ENCODE measurements around the gene CYP46A1.
"Not testable (repeated sequence)": the region's sequence is repeated elsewhere in the genome, so short reads cannot be mapped to it uniquely, and the experiment has no call there.

The CYP46A1 gene

DNA sequence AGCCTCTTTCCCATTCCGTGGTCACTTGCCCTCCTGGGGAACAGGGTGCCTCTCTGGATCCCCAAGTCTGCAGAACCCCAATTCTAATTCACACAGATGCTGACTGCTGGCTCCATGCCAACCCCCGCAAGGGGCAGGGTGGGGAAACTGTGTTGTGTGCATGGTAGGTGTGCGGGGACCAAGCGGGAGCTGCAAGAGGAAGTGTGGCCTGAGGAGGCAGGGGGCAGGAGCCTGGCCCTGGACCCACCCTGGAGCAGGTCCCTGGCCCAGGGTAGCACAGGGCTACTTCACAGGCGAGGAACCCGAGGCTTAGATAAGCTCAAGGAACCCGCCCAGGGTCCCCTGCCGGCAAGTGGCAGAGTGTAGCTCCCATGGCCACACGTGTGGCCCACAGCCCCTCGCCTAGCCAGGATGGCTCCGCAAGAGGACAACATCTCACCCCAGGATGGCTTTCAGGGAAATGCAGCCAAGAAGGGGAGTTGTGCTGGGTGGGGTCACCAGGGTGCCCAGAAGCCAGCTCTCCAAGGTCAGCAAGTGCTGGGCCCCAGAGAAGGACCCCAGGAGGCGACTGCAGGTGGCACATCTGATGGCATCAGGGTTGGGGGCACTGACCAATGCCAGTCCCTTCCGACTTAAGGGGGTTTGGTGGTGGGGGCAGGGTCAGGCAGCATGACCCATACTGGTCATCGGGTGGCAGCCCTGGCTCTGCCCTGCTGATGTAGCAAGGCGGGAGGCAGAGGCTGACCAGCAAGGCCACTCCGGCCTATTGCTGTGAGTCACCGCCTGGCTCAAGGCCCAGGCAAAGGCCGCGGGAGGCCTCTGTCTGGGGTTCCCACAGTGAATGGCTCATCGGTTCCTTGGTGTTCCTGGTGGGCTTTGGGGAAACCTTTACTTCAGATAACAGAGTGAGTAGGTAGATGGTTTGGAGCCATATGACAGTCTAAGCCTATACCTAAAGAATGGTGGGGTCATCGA is 71.8 kb downstream of the CYP46A1 start:
- no peak for DNase-seq (ENCODE audit: low read depth in 2 of 2)

GRCh38 chr14:99756796-99757195 is 72.7 kb downstream of the CYP46A1 start:
- no peak for DNase-seq (ENCODE audit: low read depth in 2 of 2)

GRCh38 chr14:99757331-99758070 is 73.4 kb downstream of the CYP46A1 start:
- no peak for DNase-seq (ENCODE audit: low read depth in 2 of 2)

DNA sequence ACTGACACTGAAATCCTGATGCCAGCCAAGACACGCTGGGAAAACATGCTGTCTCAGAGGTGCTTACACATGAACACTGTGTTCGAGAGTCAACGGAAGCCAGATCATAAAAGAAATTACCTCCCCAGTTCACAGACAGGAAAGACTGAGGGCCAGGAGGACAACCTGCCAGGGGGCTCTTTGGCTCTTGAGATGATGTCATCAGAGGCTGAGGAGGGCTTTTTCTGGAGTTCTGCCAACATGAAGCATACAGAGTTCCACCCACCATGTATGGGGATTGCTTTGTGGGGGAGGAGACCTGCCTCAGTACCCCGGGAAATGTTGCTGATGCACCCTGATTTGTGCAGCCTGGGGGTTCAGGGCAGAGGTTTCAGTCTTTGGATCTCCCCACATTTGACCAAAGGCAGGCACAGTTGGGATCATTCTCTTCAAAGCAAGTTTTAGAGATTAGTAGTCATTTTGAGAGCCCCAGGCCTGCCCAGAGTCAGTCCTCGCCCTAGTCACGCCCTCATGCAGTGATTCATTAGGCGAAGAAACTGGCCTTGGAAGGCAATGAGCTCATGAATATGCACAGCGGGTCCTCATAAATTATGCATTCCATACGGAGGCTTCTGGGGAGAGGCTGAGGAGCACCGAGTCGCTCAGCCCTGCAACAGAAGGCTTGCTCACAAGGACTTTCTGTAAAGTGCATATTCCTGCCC is 74.2 kb downstream of the CYP46A1 start:
- no peak for DNase-seq (ENCODE audit: low read depth in 2 of 2)

DNA sequence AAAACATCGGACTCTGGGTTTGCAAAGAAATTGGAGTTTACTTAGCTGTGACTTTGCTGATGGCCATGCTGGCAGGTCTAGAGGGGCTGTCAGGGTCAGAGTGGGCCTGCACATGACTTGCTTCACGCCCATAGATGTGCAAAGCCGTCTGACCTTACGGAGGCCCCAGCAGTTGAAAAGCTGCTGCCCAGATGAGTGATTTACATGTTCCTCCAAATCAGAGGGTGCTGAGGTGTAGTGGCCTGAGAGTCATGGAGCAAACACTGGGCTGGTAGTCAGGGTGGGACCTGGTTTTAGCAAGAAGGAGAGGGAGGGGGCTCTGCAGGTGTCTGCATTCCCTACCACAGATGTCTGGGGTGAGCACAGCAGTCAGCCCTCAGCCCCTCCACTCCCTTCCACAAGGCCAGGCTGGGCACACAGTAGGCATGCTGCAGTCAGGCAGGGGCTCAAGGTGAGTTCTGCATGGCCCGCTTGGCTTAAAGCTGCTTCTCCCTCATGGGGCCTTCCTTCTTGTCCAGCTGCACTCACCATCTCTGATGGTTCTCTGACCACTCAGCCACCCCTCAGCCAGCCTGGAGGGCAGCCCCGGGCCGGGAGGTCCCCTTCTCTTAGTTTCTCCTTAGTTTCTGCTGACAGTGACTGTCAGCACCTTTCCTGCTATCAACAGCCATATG is 74.9 kb downstream of the CYP46A1 start:
- no peak for DNase-seq (ENCODE audit: low read depth in 2 of 2)

- DNase-seq (ENCODE audit: low read depth in 2 of 2) = no peak
Measured at GRCh38 chr14:99759546-99759925, 75.4 kb downstream of the CYP46A1 start.

DNA sequence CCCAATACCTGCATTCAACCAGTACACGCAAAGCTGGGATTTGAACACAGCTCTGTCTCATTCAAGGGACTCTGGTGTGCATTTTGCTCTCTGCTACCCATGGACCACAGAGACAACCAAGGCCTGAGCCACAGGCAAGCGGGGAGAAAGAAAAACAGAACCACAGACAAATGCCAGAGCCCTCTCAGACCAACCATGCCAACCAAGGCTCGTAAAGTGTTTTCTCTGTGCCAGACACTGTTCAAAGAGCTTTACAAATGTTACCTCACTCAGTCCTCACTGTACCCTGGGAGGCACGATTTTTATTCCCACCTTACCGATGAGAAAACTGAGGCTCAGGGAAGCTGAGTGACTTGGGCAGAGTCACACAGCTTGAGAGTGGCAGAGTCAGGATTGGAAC is 76.7 kb downstream of the CYP46A1 start:
- DNase-seq (ENCODE audit: low read depth in 2 of 2) = no peak

GRCh38 chr14:99762911-99763310 is 78.8 kb downstream of the CYP46A1 start:
- DNase-seq (ENCODE audit: low read depth in 2 of 2) = not testable (repeated sequence)

DNA sequence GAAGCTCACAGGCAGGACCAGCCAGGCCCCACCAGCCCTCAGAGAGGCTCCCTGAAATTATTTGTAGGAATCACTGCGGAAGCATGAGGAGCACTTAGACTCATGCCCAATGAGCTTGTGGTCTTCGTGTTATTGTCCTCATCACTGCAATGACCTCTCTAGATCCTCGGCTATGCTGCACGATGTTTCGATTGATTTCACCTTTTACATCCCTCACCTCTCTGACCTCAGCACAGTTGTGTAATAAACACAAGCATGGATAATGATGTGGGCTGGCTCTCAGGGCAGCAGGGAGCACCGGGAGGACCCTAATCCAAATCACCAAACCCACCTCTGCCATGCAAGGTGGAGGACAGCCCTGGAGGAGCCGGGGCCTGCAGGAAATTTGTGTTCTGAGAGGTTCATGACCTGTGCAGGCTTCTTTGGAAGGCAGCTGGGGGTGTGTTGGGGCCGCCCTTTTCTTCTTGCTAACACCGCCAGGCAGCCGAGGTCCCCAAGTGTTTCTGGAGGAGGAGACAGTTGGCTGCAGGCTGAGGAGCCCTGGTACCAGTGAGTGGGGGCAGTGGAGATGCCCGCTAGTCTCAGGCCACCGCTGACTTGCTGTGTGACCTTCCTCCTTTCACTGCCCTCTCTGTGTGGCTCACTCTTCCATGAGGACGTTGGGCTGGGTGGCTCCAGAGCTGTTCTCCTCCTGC is 79.6 kb downstream of the CYP46A1 start:
- no peak for DNase-seq (ENCODE audit: low read depth in 2 of 2)

- no peak for DNase-seq (ENCODE audit: low read depth in 2 of 2)
Measured at GRCh38 chr14:99764222-99764706, 80.2 kb downstream of the CYP46A1 start.

DNA sequence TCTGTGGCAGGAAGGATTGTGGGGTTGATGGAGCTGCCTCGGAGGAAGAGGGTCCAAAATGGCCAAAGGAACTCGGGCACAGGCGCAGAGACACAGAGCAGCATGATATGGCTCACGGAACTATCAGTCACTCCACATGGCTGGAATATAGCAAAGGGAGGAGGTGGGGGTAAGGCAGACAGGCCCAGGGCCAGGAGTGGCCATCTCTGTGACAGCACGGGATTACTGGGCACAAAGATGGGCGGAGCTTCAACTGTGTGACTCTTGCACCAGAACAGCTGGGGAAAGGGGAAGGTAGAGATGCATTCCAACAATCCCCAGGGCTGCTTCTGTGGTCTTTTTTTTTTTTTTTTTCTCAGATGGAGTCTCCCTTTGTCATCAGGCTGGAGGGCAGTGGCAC is 84.3 kb downstream of the CYP46A1 start:
- DNase-seq (ENCODE audit: low read depth in 2 of 2) = no peak

- no peak for DNase-seq (ENCODE audit: low read depth in 2 of 2)
Measured at GRCh38 chr14:99769123-99769522, 85.0 kb downstream of the CYP46A1 start.

DNA sequence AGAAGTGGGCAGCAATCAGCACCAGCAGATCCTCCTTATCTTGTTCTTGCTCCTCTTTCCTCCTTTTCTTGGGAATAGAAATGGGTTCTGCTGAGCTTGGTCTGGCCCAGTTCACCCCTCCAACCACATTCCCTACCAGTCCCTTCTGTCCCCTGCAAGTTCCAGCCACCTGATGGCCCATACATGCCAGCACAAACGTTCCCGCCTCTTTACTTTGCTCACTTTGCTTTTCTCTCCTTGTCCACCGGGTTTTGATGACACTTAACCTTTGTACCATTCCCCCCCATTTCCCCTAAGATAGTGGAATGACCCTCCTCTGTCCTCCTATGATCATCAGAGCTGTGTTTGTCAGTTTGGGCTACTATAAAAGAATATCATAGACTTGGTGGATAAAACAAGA is 85.7 kb downstream of the CYP46A1 start:
- DNase-seq (ENCODE audit: low read depth in 2 of 2) = no peak

DNA sequence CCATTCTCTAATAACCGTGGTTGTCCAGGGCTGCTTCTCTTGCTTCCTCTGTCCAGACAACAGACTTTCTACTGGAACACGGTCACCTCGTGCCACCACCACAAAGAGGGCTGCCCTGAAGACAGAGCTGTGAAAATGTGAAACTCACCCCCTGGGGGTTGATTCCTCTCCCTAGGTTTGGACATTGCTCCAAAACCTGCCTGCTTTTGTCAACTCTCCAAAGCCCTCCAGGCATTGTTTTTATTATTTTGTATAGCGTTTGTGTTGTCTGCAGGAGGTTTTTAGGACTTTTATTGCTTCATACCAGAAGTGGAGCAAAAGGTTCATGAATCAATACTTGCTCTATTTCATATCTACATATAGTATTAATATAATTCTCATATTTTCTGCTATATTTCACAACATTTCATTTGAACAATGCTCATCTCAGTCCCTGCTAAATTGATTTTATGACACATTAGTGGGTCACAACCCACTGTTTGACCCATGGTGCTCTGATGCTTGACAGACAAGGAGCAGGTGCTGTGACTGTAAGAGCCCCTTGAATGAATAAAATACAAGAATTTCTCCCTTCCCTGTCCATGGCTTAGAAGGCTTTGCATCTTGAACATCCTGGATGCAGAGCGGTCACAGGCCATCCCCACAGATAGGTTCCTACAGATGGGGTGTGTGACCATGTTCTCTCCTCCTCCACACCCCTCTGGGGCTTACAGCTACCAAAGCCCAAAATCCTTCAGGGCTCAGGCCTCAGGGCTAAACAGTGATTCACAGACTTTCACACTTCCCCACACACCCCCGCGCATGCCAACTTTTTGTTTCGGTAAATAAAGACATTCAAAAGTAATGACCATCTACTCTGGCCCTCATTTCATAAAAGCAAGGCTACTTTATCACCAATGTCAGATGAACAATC is 88.5 kb downstream of the CYP46A1 start:
- DNase-seq (ENCODE audit: low read depth in 2 of 2) = no peak

GRCh38 chr14:99773521-99774497 is 89.7 kb downstream of the CYP46A1 start:
- no peak for DNase-seq (ENCODE audit: low read depth in 2 of 2)

DNA sequence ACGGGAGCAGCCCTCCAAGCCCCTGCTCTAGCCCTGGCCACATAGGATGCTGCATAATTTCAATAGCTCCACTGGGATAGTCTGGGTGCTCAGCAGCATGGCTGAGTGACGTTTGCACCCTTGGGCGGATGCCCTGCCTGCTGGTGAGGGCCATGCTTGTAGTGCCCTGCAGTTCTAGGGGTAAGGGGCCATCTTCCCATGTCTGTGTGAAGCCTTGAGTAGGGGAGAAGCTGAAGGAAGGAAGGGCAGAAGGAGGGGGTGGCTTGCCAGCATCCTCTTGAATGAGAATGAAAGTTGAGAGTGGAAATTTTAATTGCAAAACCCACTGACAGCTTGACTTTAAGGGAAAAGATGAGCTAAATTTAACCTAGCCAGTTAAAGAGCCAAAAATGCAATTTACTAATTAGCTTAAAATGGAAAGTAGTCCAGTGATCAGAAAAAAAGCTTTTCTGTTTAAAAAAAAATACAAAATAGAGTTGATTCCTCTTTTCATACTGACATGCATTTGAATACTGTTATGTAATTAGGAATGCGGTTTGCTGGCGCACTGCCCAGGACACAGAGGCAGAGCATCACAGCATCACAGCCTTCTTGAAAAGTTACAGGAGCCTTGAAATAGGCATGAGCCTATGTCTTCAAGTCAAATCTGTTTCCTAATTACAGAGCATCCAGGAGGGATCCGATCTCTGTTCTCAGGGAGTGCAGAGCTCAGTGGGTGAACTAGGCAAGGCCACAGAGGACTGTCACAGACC is 90.6 kb downstream of the CYP46A1 start:
- no peak for DNase-seq (ENCODE audit: low read depth in 2 of 2)

- DNase-seq (ENCODE audit: low read depth in 2 of 2) = no peak
Measured at GRCh38 chr14:99775351-99775750, 91.3 kb downstream of the CYP46A1 start.
